H1 (cell line): ENCODE results near the gene GNG12. TPM values are rescaled to one million over a fixed set of nuclear protein-coding genes. Genes with fewer than 3 reads are reported as not detected.

Experiments
- CHD1 ChIP-seq: IDR thresholded peaks from 2 replicates; pipeline ENCODE4 v1.6.1; 2012; ENCODE audit warnings: low read depth, low read length, improper control_type of control experiment
- CTBP2 ChIP-seq: IDR thresholded peaks from 2 replicates; pipeline ENCODE4 v1.7.0; 2011; ENCODE audit warnings: borderline replicate concordance, mild to moderate bottlenecking, moderate library complexity, mixed read lengths, low read length; ENCODE audit not compliant: insufficient read depth, insufficient read length
- FOSL1 ChIP-seq: IDR thresholded peaks from 2 replicates; pipeline ENCODE4 v1.6.1; 2011; ENCODE audit warnings: mild to moderate bottlenecking, low read depth, low read length, moderate library complexity; ENCODE audit not compliant: insufficient read depth
- KDM1A ChIP-seq: fragments of 200-600, 300-600 bp; sonication (generic); IDR thresholded peaks from 2 replicates; pipeline ENCODE4 v1.7.1; 2016; ENCODE audit warnings: mild to moderate bottlenecking, low read length, borderline replicate concordance
- POLR2A ChIP-seq, 2 experiments: IDR thresholded peaks; 1 replicate in 1 of 2; 2 replicates in 1 of 2; pipeline ENCODE4 v1.6.1; 2011; ENCODE audit warnings: low read depth in 2 of 2, low read length in 2 of 2, mild to moderate bottlenecking in 2 of 2; ENCODE audit errors: control extremely low read depth in 1 of 2
- POU5F1 ChIP-seq: IDR thresholded peaks from 2 replicates; pipeline ENCODE4 v1.6.1; 2011; ENCODE audit warnings: low read depth, mild to moderate bottlenecking, low read length, moderate library complexity
- SIRT6 ChIP-seq: IDR thresholded peaks from one replicate; pipeline ENCODE4 v1.7.1; 2012; ENCODE audit warnings: low read length, inconsistent platforms
- polyA plus RNA-seq, 7 experiments: library from polyadenylated mRNA; depleted of rRNA in 3 of 7; stranded (reverse) in 5 of 7; unstranded in 2 of 7; fragments of >200 nt in 5 of 7; fragments of 200-250 nt in 2 of 7; gene quantifications; 1 replicate in 5 of 7; 2 replicates in 1 of 7; 4 replicates in 1 of 7; pipeline versions ENCODE4 v1.2.1 to v1.2.3, GENCODE V29; 2011 to 2013; ENCODE audit warnings: missing spikeins in 2 of 7, mixed read lengths in 2 of 7
- total RNA-seq: library from RNA; stranded (reverse); fragmentation: NEBNext Ultra II Directional; extraction: Animal tissue kit (Norgen Biotek cat#: 25700); gene quantifications from 2 replicates; pipeline ENCODE4 v1.2.1, GENCODE V29; 2021

GNG12 gene
- total and polyA plus RNA-seq, 2 of the 8 experiments (the other 6 are each of a cell fraction or from before 2014, with no cell fraction given): 11.4 to 35.8 TPM

DNA sequence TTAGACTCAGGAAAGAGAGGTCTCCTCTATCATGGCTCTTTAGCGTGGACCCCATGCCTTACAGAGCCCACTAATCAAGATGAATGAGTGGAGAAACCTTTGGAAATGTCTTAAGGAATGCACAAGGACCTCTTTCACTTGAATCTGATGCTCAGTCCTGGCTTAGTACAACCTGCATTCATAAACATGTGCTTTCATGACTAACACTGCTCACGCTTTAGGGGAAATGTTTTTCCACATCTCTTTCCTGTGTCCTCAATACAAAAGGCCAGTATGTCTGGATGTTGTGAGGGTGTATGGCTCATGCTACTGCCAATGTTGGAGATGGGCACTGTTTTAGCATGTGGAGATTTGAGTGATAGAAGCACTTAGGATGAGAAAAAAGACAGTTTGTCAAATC is 14.2 kb upstream of the GNG12 start (continued):
- TF ChIP-seq FOSL1 (no peak), POLR2A (IDR thresholded peaks at IDR 0.05; ENCODE audit: control extremely low read depth in 1 of 2, low read depth in 2 of 2, low read length in 2 of 2) (no peak), KDM1A (no peak), SIRT6 (no peak), CHD1 (no peak), POU5F1 (no peak), CTBP2 (no peak)
